GM23338 (cell line): ENCODE measurements around the gene SMAD3. TPM values are rescaled to one million over a fixed set of nuclear protein-coding genes. Genes with fewer than 3 reads are reported as not detected.

Experiments used
- ATAC-seq: fragments of 200-7000 bp; cut with Tn5 transposase; 3 replicates; pipeline ENCODE4 v1.9.1; 2020
- DNase-seq: peaks from one replicate; pipeline ENCODE4 v3.0.0-alpha.2; 2015; ENCODE audit warnings: low spot score
- H2AFZ ChIP-seq: fragments of 200-600 bp; sonication (generic); 2 replicates; pipeline ENCODE4 v1.8.0; 2016; ENCODE audit warnings: antibody characterized with exemption, mild to moderate bottlenecking, moderate library complexity
- H3F3A ChIP-seq: fragments of 200-600 bp; sonication (generic); replicated peaks from 2 replicates; pipeline ENCODE4 v1.8.0; 2017; ENCODE audit warnings: antibody characterized with exemption, mixed run types, low read depth
- H3K27ac ChIP-seq: fragments of 200-600 bp; sonication (generic); 2 replicates; pipeline ENCODE4 v1.6.1; 2016; ENCODE audit warnings: low read depth
- H3K27me3 ChIP-seq: fragments of 200-600 bp; sonication (generic); 2 replicates; pipeline ENCODE4 v1.8.0; 2016; ENCODE audit warnings: mild to moderate bottlenecking, mixed run types, moderate library complexity; ENCODE audit not compliant: insufficient read depth
- H3K36me3 ChIP-seq: fragments of 200-600 bp; sonication (generic); 2 replicates; pipeline ENCODE4 v1.8.0; 2016; ENCODE audit warnings: mild to moderate bottlenecking; ENCODE audit not compliant: insufficient read depth
- H3K4me1 ChIP-seq: fragments of 200-600 bp; sonication (generic); 2 replicates; pipeline ENCODE4 v1.8.0; 2016; ENCODE audit warnings: mild to moderate bottlenecking, moderate library complexity; ENCODE audit not compliant: insufficient read depth
- H3K4me2 ChIP-seq: fragments of 200-600 bp; sonication (generic); 2 replicates; pipeline ENCODE4 v1.7.1; 2017; ENCODE audit warnings: mixed run types
- H3K4me3 ChIP-seq: fragments of 200-600 bp; sonication (generic); 2 replicates; pipeline ENCODE4 v1.6.1; 2016; ENCODE audit warnings: mixed run types
- H3K79me2 ChIP-seq: fragments of 200-600 bp; sonication (generic); replicated peaks from 2 replicates; pipeline ENCODE4 v1.8.0; 2017; ENCODE audit warnings: mild to moderate bottlenecking; ENCODE audit not compliant: insufficient read depth
- H3K9me2 ChIP-seq: fragments of 200-600 bp; sonication (generic); 2 replicates; pipeline ENCODE4 v1.8.0; 2017; ENCODE audit not compliant: insufficient read depth
- H4K20me1 ChIP-seq: fragments of 200-600 bp; sonication (generic); replicated peaks from 2 replicates; pipeline ENCODE4 v1.8.0; 2017; ENCODE audit warnings: mild to moderate bottlenecking; ENCODE audit not compliant: insufficient read depth
- H3K27ac Mint-ChIP-seq: 2 replicates; pipeline ENCODE4 v1.8.0; 2020; ENCODE audit warnings: inconsistent platforms, mild to moderate bottlenecking, moderate library complexity, mixed read lengths
- H3K27me3 Mint-ChIP-seq: 3 replicates; pipeline ENCODE4 v1.8.0; 2022; ENCODE audit warnings: low read depth, mild to moderate bottlenecking, moderate library complexity, mixed read lengths, inconsistent platforms; ENCODE audit not compliant: insufficient read depth, poor library complexity
- H3K36me3 Mint-ChIP-seq: 3 replicates; pipeline ENCODE4 v1.8.0; 2021; ENCODE audit warnings: low read depth, mild to moderate bottlenecking, inconsistent platforms, moderate library complexity, mixed read lengths
- H3K4me1 Mint-ChIP-seq: 3 replicates; pipeline ENCODE4 v1.8.0; 2020; ENCODE audit warnings: mild to moderate bottlenecking, inconsistent platforms, mixed read lengths
- H3K4me3 Mint-ChIP-seq: 3 replicates; pipeline ENCODE4 v1.8.0; 2021; ENCODE audit warnings: moderate library complexity, mild to moderate bottlenecking, inconsistent platforms, mixed read lengths
- H3K9me3 Mint-ChIP-seq: 3 replicates; pipeline ENCODE4 v1.8.0; 2020; ENCODE audit warnings: moderate library complexity, mild to moderate bottlenecking, inconsistent platforms, mixed read lengths
- CREB1 ChIP-seq: fragments of 250-450 bp; sonication (Bioruptor Pico); IDR thresholded peaks from 2 replicates; pipeline ENCODE4 v1.5.0; 2020; ENCODE audit warnings: low read depth, mild to moderate bottlenecking, moderate library complexity
- CTCF ChIP-seq, 2 experiments: fragments of 200-600 bp in 1 of 2; sonication (generic) in 1 of 2; conservative IDR thresholded peaks; 2 replicates each; pipeline versions ENCODE4 v1.5.1 to v1.6.1; 2016 to 2017; ENCODE audit warnings: antibody characterized with exemption in 2 of 2, low read depth in 2 of 2, mild to moderate bottlenecking in 2 of 2, moderate library complexity in 1 of 2
- EZH2 ChIP-seq: fragments of 200-600 bp; sonication (generic); IDR thresholded peaks from one replicate; pipeline ENCODE4 v1.8.0; 2017; ENCODE audit warnings: antibody characterized with exemption, mild to moderate bottlenecking, low read depth; ENCODE audit not compliant: unreplicated experiment
- EZH2phosphoT487 ChIP-seq: fragments of 200-600 bp; sonication (generic); IDR thresholded peaks from one replicate; pipeline ENCODE4 v1.8.1; 2018; ENCODE audit warnings: antibody characterized with exemption; ENCODE audit not compliant: unreplicated experiment
- JUNB ChIP-seq: IDR thresholded peaks from one replicate; pipeline ENCODE4 v1.6.1; 2016; ENCODE audit warnings: antibody characterized with exemption; ENCODE audit not compliant: unreplicated experiment
- NANOG ChIP-seq: IDR thresholded peaks from 2 replicates; pipeline ENCODE4 v1.6.1; 2016; ENCODE audit warnings: antibody characterized with exemption, borderline replicate concordance
- POLR2AphosphoS5 ChIP-seq: IDR thresholded peaks from 2 replicates; pipeline ENCODE4 v1.6.1; 2016; ENCODE audit warnings: antibody characterized with exemption, low read depth
- REST ChIP-seq: IDR thresholded peaks from one replicate; pipeline ENCODE4 v1.6.1; 2018; ENCODE audit warnings: antibody characterized with exemption; ENCODE audit not compliant: unreplicated experiment
- STAT1 ChIP-seq: IDR thresholded peaks from one replicate; pipeline ENCODE4 v1.6.1; 2016; ENCODE audit warnings: antibody characterized with exemption; ENCODE audit not compliant: unreplicated experiment
- ZNF114 ChIP-seq: fragments of 250-450 bp; sonication (Bioruptor Pico); IDR thresholded peaks from 2 replicates; pipeline ENCODE4 v1.5.0; 2020; ENCODE audit warnings: mild to moderate bottlenecking, moderate library complexity
- ZNF462 ChIP-seq: fragments of 250-450 bp; sonication (Bioruptor Pico); IDR thresholded peaks from 2 replicates; pipeline ENCODE4 v1.5.0; 2020; ENCODE audit warnings: mild to moderate bottlenecking, moderate library complexity
- polyA plus RNA-seq: library from polyadenylated mRNA; unstranded; fragments of >200 nt; fragmentation: Nextera tagmentation; extraction: Ambion mirVana; gene quantifications from 2 replicates; pipeline ENCODE4 v1.2.1, GENCODE V29; 2016
- total RNA-seq: library from RNA; depleted of rRNA; stranded (reverse); fragments of >200 nt; shearing (Covaris generic); gene quantifications from 2 replicates; pipeline ENCODE4 v1.2.3, GENCODE V29; 2014

Gene SMAD3
- total and polyA plus RNA-seq, 2 experiments from 2014 or later, result 4.9 to 11.6 TPM

GRCh38 chr15:67124111-67124510 is 58.7 kb downstream of the SMAD3 start (continued):
- TF ChIP-seq ZNF114 (no peak), JUNB (no peak), NANOG (no peak), CTCF (conservative IDR thresholded peaks at IDR 0.05; ENCODE audit: low read depth in 2 of 2) (no peak)

GRCh38 chr15:67124911-67125588 is 59.6 kb downstream of the SMAD3 start:
- H3K79me2 ChIP-seq, result peaks cover 3% of the 10 kb centered on the region; the same call in 1 of the 2 replicates
- H2AFZ ChIP-seq, result no peak overlapping the region
- TF ChIP-seq EZH2 (no peak), EZH2phosphoT487 (no peak), POLR2AphosphoS5 (no peak), STAT1 (no peak), CTCF (conservative IDR thresholded peaks at IDR 0.05; ENCODE audit: low read depth in 2 of 2) (no peak), ZNF462 (no peak), CREB1 (CRISPR knock-in tag) (no peak), ZNF114 (no peak), REST (no peak)

More at GRCh38 chr15:67124911-67125588, 59.6 kb downstream of the SMAD3 start:
- ATAC-seq (no peak), DNase-seq (no peak)
- H3K36me3 ChIP-seq, result no peaks in the 10 kb centered on the region
- no peak overlapping the region for H3K4me3 ChIP-seq
- H3K27me3 Mint-ChIP-seq, result no peaks in the 10 kb centered on the region
- H3F3A ChIP-seq, result no peaks in the 10 kb centered on the region
- H3K4me1 Mint-ChIP-seq, result peaks cover 19% of the 10 kb centered on the region
- H3K4me2 ChIP-seq, result no peak overlapping the region
- H3K4me3 Mint-ChIP-seq, result no peak overlapping the region
- H3K27me3 ChIP-seq, result no peaks in the 10 kb centered on the region
- H3K27ac Mint-ChIP-seq, result no peak overlapping the region
- no peak overlapping the region for H3K27ac ChIP-seq
- H3K9me3 Mint-ChIP-seq, result no peaks in the 10 kb centered on the region
- 0 out of 2 replicates have a peak, but pooled peaks cover 9% of the 10 kb centered on the region for H3K4me1 ChIP-seq
- no peaks in the 10 kb centered on the region; the same call in 1 of the 2 replicates for H4K20me1 ChIP-seq
- H3K9me2 ChIP-seq, result no peaks in the 10 kb centered on the region
- no peaks in the 10 kb centered on the region for H3K36me3 Mint-ChIP-seq
